Kidney epithelial cell (primary cell): ENCODE measurements around the gene HUS1B. TPM values are rescaled to one million over a fixed set of nuclear protein-coding genes. Genes with fewer than 3 reads are reported as not detected.

Source experiments
- DNase-seq: peaks from one replicate; pipeline ENCODE4 v3.0.0-alpha.2; 2010; ENCODE audit warnings: low read depth
- H3K27me3 ChIP-seq: 2 replicates; pipeline ENCODE4 v1.6.0; 2011; ENCODE audit warnings: low read length; ENCODE audit not compliant: control insufficient read depth, insufficient read depth
- H3K36me3 ChIP-seq: 2 replicates; pipeline ENCODE4 v1.5.1; 2011; ENCODE audit warnings: low read length; ENCODE audit not compliant: control insufficient read depth, insufficient read depth
- H3K4me3 ChIP-seq: 2 replicates; pipeline ENCODE4 v1.5.1; 2011; ENCODE audit warnings: low read depth, mild to moderate bottlenecking, control low read depth, low read length
- total RNA-seq: library from RNA; depleted of rRNA; stranded (reverse); fragments of >200 nt; gene quantifications from 2 replicates; pipeline ENCODE4 v1.2.3, GENCODE V29; 2015
- TF ChIP-seq, protein P1 (sequence below): IDR thresholded peaks from 2 replicates; pipeline ENCODE4 v1.5.1; 2011; ENCODE audit warnings: mild to moderate bottlenecking, moderate library complexity, low read length, control low read depth, inconsistent platforms; ENCODE audit not compliant: insufficient read depth, poor library complexity, severe bottlenecking

Gene HUS1B
- total RNA-seq, 1 donor from 2014 or later = not detected

DNA sequence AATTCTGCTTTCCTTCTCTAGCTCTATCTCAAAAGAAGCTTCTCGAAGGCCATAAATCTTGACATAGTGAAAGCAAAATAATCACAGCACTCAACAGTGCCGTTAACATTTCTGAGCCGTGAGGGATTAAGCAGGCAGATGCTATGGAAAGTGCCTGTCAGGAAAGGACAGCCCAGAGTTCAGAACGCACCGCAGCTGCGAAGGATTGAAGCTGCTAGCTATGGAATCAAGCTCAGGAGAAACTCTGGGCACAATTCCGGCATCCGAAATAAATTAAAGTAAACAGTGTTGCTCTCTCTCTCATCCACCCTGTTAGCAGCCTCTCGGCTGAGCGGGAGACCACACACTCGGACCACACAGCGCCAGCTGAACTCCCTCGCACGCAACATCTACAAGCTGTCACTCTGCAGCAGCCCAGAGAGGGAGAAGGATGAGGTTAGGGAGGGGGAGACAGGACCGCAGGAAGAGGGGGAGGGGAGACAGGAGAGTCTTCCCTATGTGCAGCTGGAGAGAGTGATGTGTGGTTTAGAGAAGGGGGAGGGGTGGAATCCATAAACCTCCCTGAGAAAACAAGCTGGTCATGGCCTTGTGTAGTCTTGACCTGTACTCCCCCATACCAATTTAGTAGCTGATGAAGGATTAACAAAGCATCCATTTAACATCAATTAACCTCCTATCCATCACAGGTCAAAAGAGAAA is 27.0 kb upstream of the HUS1B start:
- Histone ChIP-seq H3K27me3 (no peaks in the 10 kb centered on the region), H3K36me3 (no peaks in the 10 kb centered on the region), H3K4me3 (peak overlapping the region; percentile 10)
- peak; percentile 72 for DNase-seq
- TF ChIP-seq, protein P1, sequence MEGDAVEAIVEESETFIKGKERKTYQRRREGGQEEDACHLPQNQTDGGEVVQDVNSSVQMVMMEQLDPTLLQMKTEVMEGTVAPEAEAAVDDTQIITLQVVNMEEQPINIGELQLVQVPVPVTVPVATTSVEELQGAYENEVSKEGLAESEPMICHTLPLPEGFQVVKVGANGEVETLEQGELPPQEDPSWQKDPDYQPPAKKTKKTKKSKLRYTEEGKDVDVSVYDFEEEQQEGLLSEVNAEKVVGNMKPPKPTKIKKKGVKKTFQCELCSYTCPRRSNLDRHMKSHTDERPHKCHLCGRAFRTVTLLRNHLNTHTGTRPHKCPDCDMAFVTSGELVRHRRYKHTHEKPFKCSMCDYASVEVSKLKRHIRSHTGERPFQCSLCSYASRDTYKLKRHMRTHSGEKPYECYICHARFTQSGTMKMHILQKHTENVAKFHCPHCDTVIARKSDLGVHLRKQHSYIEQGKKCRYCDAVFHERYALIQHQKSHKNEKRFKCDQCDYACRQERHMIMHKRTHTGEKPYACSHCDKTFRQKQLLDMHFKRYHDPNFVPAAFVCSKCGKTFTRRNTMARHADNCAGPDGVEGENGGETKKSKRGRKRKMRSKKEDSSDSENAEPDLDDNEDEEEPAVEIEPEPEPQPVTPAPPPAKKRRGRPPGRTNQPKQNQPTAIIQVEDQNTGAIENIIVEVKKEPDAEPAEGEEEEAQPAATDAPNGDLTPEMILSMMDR = no peak

DNA sequence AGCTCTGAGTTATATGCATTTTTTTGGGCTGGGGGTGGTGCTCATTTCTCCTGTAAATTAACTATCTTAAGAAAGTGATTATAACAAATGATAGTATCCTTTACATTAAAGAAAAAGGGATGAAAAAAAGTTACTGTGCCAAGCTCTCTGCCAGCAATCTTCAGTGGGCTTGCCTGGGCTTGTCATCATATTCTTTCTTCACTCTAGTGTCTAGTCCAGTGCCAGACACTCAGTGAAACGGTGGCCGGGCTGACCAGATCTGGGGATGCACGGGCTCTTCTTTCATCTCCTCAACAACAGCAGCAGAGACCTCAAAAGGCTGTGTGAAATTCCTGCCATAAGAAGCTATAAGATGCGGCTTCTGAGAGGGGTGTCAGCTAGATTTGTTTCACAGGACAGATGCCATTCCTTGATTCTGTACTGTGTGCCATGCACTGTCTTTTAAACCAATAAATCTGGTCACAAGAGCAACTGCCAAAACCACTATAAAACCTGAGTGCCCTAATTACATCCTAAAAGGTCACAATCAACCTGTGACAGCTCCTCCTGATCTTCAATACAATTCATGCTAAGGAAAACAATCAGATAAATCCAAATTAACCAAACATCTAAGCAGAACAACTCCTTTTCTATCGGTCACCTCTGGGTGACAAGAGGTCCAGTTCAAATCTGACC is 23.9 kb upstream of the HUS1B start:
- no peaks in the 10 kb centered on the region for H3K36me3 ChIP-seq
- H3K27me3 ChIP-seq = no peaks in the 10 kb centered on the region
- no peak for DNase-seq
- H3K4me3 ChIP-seq = no peak overlapping the region
- TF ChIP-seq, protein P1 = no peak

DNA sequence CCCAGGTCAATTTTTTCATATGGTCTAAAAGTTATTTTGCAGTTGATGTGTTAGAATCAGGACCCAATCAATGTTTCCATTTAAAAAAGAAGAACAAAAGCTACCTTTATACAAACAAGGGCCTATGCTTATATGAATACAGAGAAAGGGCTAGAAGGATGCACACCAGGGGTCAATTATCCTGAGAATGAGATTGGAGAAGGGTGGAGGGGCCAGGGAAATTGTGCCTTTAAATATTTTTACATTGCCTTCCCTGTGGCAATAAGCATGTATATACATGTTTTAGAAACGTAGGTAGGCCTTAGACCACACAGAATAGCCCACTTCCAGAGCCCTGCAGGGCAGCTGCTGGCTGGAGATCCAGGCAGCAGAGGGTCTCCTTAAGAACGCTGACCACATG is 23.4 kb upstream of the HUS1B start:
- no peak for DNase-seq
- no peak overlapping the region for H3K4me3 ChIP-seq
- no peaks in the 10 kb centered on the region for H3K27me3 ChIP-seq
- TF ChIP-seq, protein P1 = no peak
- H3K36me3 ChIP-seq = no peaks in the 10 kb centered on the region

DNA sequence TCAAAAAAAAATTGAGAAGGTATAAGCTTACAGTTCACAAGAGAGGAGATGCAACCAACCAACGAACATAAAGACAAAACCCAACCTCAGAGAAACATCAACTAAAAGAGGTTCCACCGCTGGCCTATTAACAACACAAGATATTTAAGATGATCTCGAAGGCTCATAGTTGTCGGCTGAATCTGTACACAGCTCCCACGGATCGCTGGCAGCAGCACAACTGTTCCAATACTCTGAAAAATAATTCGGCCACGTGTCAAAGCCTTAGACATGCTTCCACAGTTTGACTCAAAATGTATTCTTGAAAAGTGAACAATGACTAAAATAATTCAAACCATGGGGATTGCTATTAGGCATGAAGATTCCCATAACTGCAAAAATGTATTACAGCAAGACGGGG is 22.4 kb upstream of the HUS1B start:
- H3K36me3 ChIP-seq = no peaks in the 10 kb centered on the region
- no peak overlapping the region for H3K4me3 ChIP-seq
- TF ChIP-seq, protein P1 = no peak

DNA sequence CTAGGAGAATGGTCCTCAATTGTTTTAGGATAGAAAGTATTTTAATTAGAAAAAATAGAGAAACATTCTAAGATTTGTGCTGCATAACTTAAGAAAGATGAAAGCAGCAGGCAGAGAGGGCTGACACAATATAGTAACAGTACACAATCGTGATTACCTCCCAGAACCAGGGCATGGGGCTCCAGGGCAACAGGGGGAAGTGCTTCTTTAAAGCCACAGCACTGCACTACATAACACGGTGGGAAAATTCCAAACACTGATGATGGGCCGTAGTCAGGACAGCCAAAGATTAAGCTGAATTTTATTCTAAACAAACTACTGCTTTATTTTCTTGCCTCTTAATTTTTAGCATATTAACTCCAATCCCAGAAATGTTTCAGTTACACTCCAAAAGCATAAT is 21.6 kb upstream of the HUS1B start:
- no peak overlapping the region for H3K4me3 ChIP-seq
- no peaks in the 10 kb centered on the region for H3K36me3 ChIP-seq
- no peak for DNase-seq
- TF ChIP-seq, protein P1 = no peak
- no peaks in the 10 kb centered on the region for H3K27me3 ChIP-seq

More for the DNA sequence above, 22.4 kb upstream of the HUS1B start:
- H3K27me3 ChIP-seq = no peaks in the 10 kb centered on the region
- DNase-seq = no peak
